ENCODE data around the gene MAP7D2. TPM values are rescaled to one million over a fixed set of nuclear protein-coding genes. Genes with fewer than 3 reads are reported as not detected.
"Not testable (repeated sequence)": the region's sequence is repeated elsewhere in the genome, so short reads cannot be mapped to it uniquely, and the experiment has no call there.

Gene MAP7D2
- polyA plus RNA-seq, 2 donors, result 0.16 to 0.31 TPM

DNA sequence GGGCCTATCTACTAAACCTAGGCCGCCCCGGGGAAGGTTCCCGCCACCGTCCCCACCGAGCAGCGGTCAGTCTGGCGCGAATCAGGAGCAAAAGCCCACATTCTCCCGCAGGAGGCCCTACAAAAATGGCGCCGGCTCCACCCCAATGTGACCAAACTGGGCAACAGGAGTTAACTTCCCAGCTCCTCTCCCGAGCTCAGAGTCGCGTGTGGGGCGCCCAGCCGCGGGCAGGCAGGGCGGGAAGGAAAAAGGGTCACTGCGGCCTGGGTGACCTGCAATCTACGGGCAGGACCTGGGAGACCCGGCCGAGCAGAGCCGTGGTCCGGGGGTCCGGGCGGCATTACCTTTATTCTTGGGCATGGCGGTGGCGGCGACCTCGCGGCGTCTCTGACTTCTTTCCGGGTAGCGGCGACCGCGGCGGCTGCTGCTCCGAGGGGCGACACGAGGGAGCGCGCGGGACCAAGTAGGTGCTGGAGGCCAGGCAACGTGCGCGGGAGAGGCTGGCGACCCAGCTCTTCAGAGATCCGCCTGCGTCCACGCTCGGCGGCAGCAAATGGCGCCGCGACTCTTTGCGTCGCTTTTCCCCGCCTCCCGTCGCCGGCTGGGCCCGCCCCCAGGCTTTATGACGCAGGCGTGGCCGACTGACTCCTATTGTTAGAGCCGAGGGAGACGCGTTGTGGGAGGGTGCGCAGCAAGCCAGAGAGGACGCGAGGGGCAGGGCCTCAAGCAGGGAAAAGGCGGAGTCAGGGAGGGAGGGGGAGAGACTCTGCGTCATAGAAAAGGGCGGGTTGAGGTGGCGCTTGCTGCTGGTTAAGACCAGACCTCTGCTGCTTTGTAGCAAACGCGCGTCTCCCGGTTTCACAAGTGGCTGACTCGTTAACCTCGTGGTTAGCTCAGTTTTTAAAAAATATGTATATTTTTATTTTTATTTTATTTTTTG, 24.8 kb upstream of the MAP7D2 start, which contains the start of gene EIF1AX:
EIF1AX (minus strand) TSS at position 558 of the 940 bp plus-strand sequence; CDS start at position 360, 198 bp downstream.
- Histone ChIP-seq H3K27me3 (ENCODE audit: control insufficient read depth in 1 of 2, insufficient read depth in 2 of 2, low read length in 2 of 2) (no peaks in the 10 kb centered on the region), H3K27ac (ENCODE audit: low read depth in 2 of 2, low read length in 1 of 2) (peak within 1 kb of the TSS; percentile 84 to 85), H3K36me3 (ENCODE audit: control insufficient read depth in 2 of 2, insufficient read depth in 2 of 2, low read length in 1 of 2) (no peaks in the 10 kb centered on the region), H3K4me1 (ENCODE audit: control insufficient read depth in 2 of 2, insufficient read depth in 2 of 2, low read length in 1 of 2) (no peaks in the 10 kb centered on the region), H3K9me3 (ENCODE audit: control insufficient read depth in 2 of 2, insufficient read depth in 1 of 2, low read depth in 1 of 2, low read length in 1 of 2) (no peaks in the 10 kb centered on the region), H3K4me3 (ENCODE audit: low read depth in 1 of 2, low read length in 2 of 2) (peak within 1 kb of the TSS; percentile 76 to 87)
- WGBS, 2 donors, result 2 to 3% methylated on average over 52 to 81 of the region's 82 CpGs

DNA sequence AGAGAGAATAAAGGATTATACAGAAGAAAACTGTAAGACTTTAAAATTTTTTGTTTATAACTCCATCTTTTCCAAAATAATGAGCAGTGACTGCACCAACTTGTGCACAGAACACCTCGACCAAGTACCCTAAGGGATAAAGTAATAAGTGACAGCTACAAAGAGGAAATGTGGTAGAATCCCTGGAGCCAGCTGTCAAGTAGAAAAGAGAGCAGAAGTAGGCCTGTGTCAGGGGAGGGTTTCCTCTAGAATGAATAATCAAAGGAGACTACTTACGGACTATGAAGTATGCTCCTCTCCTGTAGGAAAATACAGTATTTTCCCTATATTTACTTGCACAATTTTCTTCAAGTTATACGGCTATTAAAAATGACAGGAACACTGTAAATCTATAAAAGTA, 23.7 kb upstream of the MAP7D2 start:
- Histone ChIP-seq H3K36me3 (ENCODE audit: control insufficient read depth in 2 of 2, insufficient read depth in 2 of 2, low read length in 1 of 2) (no peaks in the 10 kb centered on the region), H3K27me3 (ENCODE audit: control insufficient read depth in 1 of 2, insufficient read depth in 2 of 2, low read length in 2 of 2) (no peaks in the 10 kb centered on the region), H3K9me3 (ENCODE audit: control insufficient read depth in 2 of 2, insufficient read depth in 1 of 2, low read depth in 1 of 2, low read length in 1 of 2) (no peaks in the 10 kb centered on the region), H3K4me1 (ENCODE audit: control insufficient read depth in 2 of 2, insufficient read depth in 2 of 2, low read length in 1 of 2) (no peaks in the 10 kb centered on the region), H3K27ac (ENCODE audit: low read depth in 2 of 2, low read length in 1 of 2) (peak overlapping the region; percentile 31 to 67), H3K4me3 (ENCODE audit: low read depth in 1 of 2, low read length in 2 of 2) (peak overlapping the region in 1 of 2 donors; percentile 76)
- WGBS, 2 donors, result 2 to 27% methylated on average over 3 of the region's 3 CpGs

DNA sequence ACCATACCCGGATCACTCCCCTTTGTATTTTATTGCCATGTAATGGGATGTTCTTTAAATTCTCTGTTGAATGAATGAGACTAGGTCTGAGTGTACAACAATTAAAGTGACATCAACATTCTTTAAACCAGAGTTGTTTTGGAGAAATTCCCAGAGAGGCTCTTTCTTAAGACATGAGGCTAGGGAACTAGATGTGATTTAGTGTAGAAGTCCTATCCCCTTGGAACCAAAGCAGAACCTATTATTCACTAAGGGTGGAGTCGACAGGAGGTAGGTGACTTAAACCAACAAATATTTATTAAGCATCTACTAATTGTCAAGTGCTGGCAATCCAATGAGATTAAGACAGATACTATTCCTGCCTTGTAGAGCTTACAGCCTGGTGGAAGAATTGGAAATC, 23.3 kb upstream of the MAP7D2 start:
- Histone ChIP-seq H3K27ac (ENCODE audit: low read depth in 2 of 2, low read length in 1 of 2) (no peak overlapping the region), H3K4me3 (ENCODE audit: low read depth in 1 of 2, low read length in 2 of 2) (peak overlapping the region in 1 of 2 donors; percentile 76), H3K4me1 (ENCODE audit: control insufficient read depth in 2 of 2, insufficient read depth in 2 of 2, low read length in 1 of 2) (no peaks in the 10 kb centered on the region), H3K36me3 (ENCODE audit: control insufficient read depth in 2 of 2, insufficient read depth in 2 of 2, low read length in 1 of 2) (no peaks in the 10 kb centered on the region), H3K9me3 (ENCODE audit: control insufficient read depth in 2 of 2, insufficient read depth in 1 of 2, low read depth in 1 of 2, low read length in 1 of 2) (no peaks in the 10 kb centered on the region), H3K27me3 (ENCODE audit: control insufficient read depth in 1 of 2, insufficient read depth in 2 of 2, low read length in 2 of 2) (no peaks in the 10 kb centered on the region)
- WGBS, 2 donors, result 29 to 30% methylated on average over 2 of the region's 2 CpGs

DNA sequence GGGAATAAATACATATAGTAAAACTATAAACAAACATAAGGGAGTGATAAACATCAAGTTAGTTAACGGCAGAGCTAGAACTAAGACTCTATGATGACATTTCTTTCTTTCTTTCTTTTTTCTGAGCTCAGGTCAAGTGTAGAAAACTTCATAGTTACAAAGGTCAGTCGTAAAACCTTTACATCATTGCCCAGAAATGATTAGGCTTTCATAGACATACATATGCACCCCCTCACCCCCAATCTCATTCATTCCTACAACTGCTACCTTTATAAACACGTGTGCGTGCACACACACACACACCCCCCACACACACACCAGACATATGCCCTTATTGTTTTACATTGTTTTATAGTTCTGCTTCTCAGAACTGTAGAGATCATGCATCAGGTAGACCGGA, 19.2 kb upstream of the MAP7D2 start:
- H3K4me3 ChIP-seq (ENCODE audit: low read depth in 1 of 2, low read length in 2 of 2), result no peak overlapping the region

DNA sequence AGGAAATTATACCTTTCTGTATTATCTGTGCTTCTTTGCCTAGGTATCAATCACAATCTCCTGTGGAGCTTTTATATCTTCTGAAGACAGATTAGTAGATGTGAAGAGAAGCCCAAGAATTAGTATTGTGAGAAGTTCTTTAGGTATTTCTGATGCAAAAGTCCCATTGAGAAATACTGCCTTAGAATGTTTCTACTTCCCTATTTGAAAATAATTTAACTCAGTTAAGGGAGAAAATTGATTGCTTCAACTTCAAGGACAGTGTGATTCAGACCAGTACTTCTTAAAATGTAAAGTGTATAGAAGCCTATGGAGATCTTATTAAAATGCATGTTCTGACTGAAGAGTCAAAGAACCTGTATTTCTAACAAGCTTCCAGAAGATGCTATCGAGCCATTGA, 16.0 kb upstream of the MAP7D2 start:
- Histone ChIP-seq H3K9me3 (ENCODE audit: control insufficient read depth in 2 of 2, insufficient read depth in 1 of 2, low read depth in 1 of 2, low read length in 1 of 2) (no peaks in the 10 kb centered on the region), H3K36me3 (ENCODE audit: control insufficient read depth in 2 of 2, insufficient read depth in 2 of 2, low read length in 1 of 2) (peaks cover 0 to 4% of the 10 kb centered on the region in 2 donors), H3K4me3 (ENCODE audit: low read depth in 1 of 2, low read length in 2 of 2) (no peak overlapping the region), H3K27me3 (ENCODE audit: control insufficient read depth in 1 of 2, insufficient read depth in 2 of 2, low read length in 2 of 2) (no peaks in the 10 kb centered on the region), H3K27ac (ENCODE audit: low read depth in 2 of 2, low read length in 1 of 2) (no peak overlapping the region), H3K4me1 (ENCODE audit: control insufficient read depth in 2 of 2, insufficient read depth in 2 of 2, low read length in 1 of 2) (no peaks in the 10 kb centered on the region)
- WGBS, 2 donors, result 81 to 90% methylated on average over 1 of the region's 1 CpG

More for the DNA sequence above, 19.2 kb upstream of the MAP7D2 start:
- Histone ChIP-seq H3K9me3 (ENCODE audit: control insufficient read depth in 2 of 2, insufficient read depth in 1 of 2, low read depth in 1 of 2, low read length in 1 of 2) (no peaks in the 10 kb centered on the region), H3K27me3 (ENCODE audit: control insufficient read depth in 1 of 2, insufficient read depth in 2 of 2, low read length in 2 of 2) (no peaks in the 10 kb centered on the region), H3K4me1 (ENCODE audit: control insufficient read depth in 2 of 2, insufficient read depth in 2 of 2, low read length in 1 of 2) (no peaks in the 10 kb centered on the region), H3K36me3 (ENCODE audit: control insufficient read depth in 2 of 2, insufficient read depth in 2 of 2, low read length in 1 of 2) (peaks cover 0 to 4% of the 10 kb centered on the region in 2 donors), H3K27ac (ENCODE audit: low read depth in 2 of 2, low read length in 1 of 2) (no peak overlapping the region)
- 77 to 81% methylated on average over 5 of the region's 5 CpGs for WGBS, 2 donors

DNA sequence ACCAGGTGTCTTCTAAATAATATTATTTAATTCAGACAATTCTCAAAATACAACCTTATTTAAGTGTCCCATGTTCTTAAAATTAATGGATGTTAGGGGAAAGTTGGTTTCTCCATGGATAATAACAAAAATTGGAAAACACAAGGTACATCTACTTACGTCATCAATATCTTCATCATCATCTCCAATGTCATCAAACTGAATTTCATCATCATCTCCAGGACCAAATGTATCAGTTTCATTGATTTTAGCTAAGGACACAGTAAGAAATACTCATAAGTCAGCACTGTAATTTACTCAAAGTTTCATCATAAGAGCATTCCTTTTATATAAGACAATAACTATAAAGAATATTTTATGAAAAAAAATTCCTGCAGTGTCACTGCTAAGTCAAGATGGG, 13.7 kb upstream of the MAP7D2 start:
- whole genome bisulfite sequencing, 2 donors, result 92 to 95% methylated on average over 1 of the region's 1 CpG
- Histone ChIP-seq H3K36me3 (ENCODE audit: control insufficient read depth in 2 of 2, insufficient read depth in 2 of 2, low read length in 1 of 2) (peaks cover 0 to 4% of the 10 kb centered on the region in 2 donors), H3K4me1 (ENCODE audit: control insufficient read depth in 2 of 2, insufficient read depth in 2 of 2, low read length in 1 of 2) (no peaks in the 10 kb centered on the region), H3K27ac (ENCODE audit: low read depth in 2 of 2, low read length in 1 of 2) (no peak overlapping the region), H3K4me3 (ENCODE audit: low read depth in 1 of 2, low read length in 2 of 2) (no peak overlapping the region), H3K27me3 (ENCODE audit: control insufficient read depth in 1 of 2, insufficient read depth in 2 of 2, low read length in 2 of 2) (no peaks in the 10 kb centered on the region), H3K9me3 (ENCODE audit: control insufficient read depth in 2 of 2, insufficient read depth in 1 of 2, low read depth in 1 of 2, low read length in 1 of 2) (no peaks in the 10 kb centered on the region)

DNA sequence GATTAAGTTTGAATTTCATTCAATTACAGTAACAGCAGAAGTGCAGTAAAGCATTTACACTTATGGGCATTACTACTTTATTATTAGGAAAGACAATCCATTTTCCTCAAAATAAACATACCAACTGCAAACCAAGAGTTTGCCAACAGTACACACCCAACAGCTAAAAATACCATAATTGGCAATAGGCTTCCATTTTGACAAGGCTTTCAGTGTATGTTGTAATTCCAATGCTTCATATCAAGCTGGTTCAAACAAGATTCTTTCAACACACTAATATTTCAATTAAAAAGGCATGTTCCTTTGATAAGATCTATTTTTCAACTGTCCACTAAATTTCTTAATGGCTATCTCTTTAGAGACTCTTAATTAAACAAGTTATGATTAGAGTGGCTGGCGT, 12.8 kb upstream of the MAP7D2 start:
- WGBS, 2 donors, result 86% methylated on average over 1 of the region's 1 CpG
- Histone ChIP-seq H3K9me3 (ENCODE audit: control insufficient read depth in 2 of 2, insufficient read depth in 1 of 2, low read depth in 1 of 2, low read length in 1 of 2) (no peaks in the 10 kb centered on the region), H3K4me1 (ENCODE audit: control insufficient read depth in 2 of 2, insufficient read depth in 2 of 2, low read length in 1 of 2) (no peaks in the 10 kb centered on the region), H3K27me3 (ENCODE audit: control insufficient read depth in 1 of 2, insufficient read depth in 2 of 2, low read length in 2 of 2) (no peaks in the 10 kb centered on the region), H3K4me3 (ENCODE audit: low read depth in 1 of 2, low read length in 2 of 2) (no peak overlapping the region), H3K27ac (ENCODE audit: low read depth in 2 of 2, low read length in 1 of 2) (no peak overlapping the region), H3K36me3 (ENCODE audit: control insufficient read depth in 2 of 2, insufficient read depth in 2 of 2, low read length in 1 of 2) (peaks cover 0 to 4% of the 10 kb centered on the region in 2 donors)

DNA sequence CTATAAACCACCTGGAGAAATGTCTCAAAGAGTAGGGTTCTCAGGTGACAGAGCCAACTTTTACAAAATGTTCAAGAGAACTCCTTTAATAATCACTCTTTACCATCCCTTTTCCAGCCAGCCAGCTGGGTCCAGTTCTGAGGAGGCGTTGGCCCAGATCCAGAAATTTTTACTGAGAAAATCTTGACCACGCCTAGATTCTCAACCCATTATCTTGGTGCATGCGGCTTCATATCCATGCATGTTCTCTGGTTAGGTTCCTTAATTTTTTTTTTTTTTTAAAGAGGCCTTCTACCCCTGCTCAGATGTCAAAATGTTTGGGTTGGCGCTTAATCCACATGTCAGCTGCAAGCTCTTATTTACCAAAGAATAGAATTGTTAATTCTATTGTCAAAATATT, 12.0 kb upstream of the MAP7D2 start:
- Histone ChIP-seq H3K9me3 (ENCODE audit: control insufficient read depth in 2 of 2, insufficient read depth in 1 of 2, low read depth in 1 of 2, low read length in 1 of 2) (no peaks in the 10 kb centered on the region), H3K4me3 (ENCODE audit: low read depth in 1 of 2, low read length in 2 of 2) (no peak overlapping the region), H3K4me1 (ENCODE audit: control insufficient read depth in 2 of 2, insufficient read depth in 2 of 2, low read length in 1 of 2) (no peaks in the 10 kb centered on the region), H3K27ac (ENCODE audit: low read depth in 2 of 2, low read length in 1 of 2) (no peak overlapping the region), H3K27me3 (ENCODE audit: control insufficient read depth in 1 of 2, insufficient read depth in 2 of 2, low read length in 2 of 2) (no peaks in the 10 kb centered on the region), H3K36me3 (ENCODE audit: control insufficient read depth in 2 of 2, insufficient read depth in 2 of 2, low read length in 1 of 2) (peaks cover 0 to 4% of the 10 kb centered on the region in 2 donors)
- WGBS, 2 donors, result 44 to 65% methylated on average over 4 of the region's 4 CpGs

DNA sequence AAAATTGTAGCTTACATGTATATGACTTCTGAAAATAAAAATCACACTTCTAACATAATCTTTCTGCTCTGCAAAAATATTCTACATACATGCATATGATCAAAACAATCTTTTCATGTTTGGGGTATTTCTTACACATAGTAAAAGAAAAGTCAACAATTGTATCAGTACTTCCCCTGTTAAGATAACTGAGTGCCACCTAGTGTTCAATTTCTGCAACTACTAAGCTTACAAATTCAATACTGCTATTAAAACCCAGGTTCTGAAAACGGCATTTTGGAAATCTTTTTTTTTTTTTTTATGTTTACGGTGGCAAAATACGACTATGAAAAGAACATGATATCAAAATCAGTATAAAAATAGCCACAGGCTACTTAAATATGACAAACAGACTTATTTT, 10.7 kb upstream of the MAP7D2 start:
- 1 to 8% methylated on average over 3 of the region's 3 CpGs for WGBS, 2 donors
- H3K4me3 ChIP-seq (ENCODE audit: low read depth in 1 of 2, low read length in 2 of 2); H3K36me3 ChIP-seq (ENCODE audit: control insufficient read depth in 2 of 2, insufficient read depth in 2 of 2, low read length in 1 of 2); H3K27ac ChIP-seq (ENCODE audit: low read depth in 2 of 2, low read length in 1 of 2); H3K27me3 ChIP-seq (ENCODE audit: control insufficient read depth in 1 of 2, insufficient read depth in 2 of 2, low read length in 2 of 2); H3K9me3 ChIP-seq (ENCODE audit: control insufficient read depth in 2 of 2, insufficient read depth in 1 of 2, low read depth in 1 of 2, low read length in 1 of 2); H3K4me1 ChIP-seq (ENCODE audit: control insufficient read depth in 2 of 2, insufficient read depth in 2 of 2, low read length in 1 of 2): not testable (repeated sequence)

DNA sequence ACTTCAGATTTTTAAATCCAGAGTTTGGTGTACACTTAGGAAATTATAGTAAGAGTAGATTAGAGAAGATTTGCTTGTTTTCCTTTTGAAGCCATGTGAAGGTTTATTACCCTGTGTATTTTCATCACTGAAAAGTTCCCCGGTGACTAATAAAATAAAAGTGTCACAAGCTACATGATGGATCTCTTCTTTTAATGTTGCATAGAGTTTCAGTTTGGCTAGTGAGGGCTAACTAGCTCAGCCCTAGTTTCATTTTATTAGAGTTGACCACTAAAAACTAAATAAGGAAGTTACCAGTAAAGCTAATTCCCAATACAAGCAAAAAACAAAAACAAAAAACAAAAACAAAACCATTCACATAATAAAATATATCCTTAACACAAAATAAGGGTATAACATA, 10.1 kb upstream of the MAP7D2 start:
- H3K4me1 ChIP-seq (ENCODE audit: control insufficient read depth in 2 of 2, insufficient read depth in 2 of 2, low read length in 1 of 2); H3K4me3 ChIP-seq (ENCODE audit: low read depth in 1 of 2, low read length in 2 of 2); H3K27ac ChIP-seq (ENCODE audit: low read depth in 2 of 2, low read length in 1 of 2); H3K27me3 ChIP-seq (ENCODE audit: control insufficient read depth in 1 of 2, insufficient read depth in 2 of 2, low read length in 2 of 2); H3K9me3 ChIP-seq (ENCODE audit: control insufficient read depth in 2 of 2, insufficient read depth in 1 of 2, low read depth in 1 of 2, low read length in 1 of 2); H3K36me3 ChIP-seq (ENCODE audit: control insufficient read depth in 2 of 2, insufficient read depth in 2 of 2, low read length in 1 of 2): not testable (repeated sequence)
- WGBS, 2 donors, result 50 to 71% methylated on average over 1 of the region's 1 CpG

Data from esophagus (tissue), 2 donors.